ENCODE data around the gene TSPAN9.

- TF ChIP-seq CTCF (IDR thresholded peaks at IDR 0.05) = no peak
- TF ChIP-seq POLR2AphosphoS5 (IDR thresholded peaks at IDR 0.05) = no peak
These were observed 42.0 kb upstream of the TSPAN9 start for GRCh38 chr12:3035171-3035570.
